GM12892 (cell line): Measurements from ENCODE around the gene SCLT1.

Experiments used
- POLR2A ChIP-seq: IDR thresholded peaks from 2 replicates; pipeline ENCODE4 v1.6.1; 2011; ENCODE audit warnings: low read depth, low read length, control low read depth
- POLR2AphosphoS5 ChIP-seq: IDR thresholded peaks from 2 replicates; pipeline ENCODE4 v1.6.1; 2011; ENCODE audit warnings: low read depth, low read length, control low read depth

DNA sequence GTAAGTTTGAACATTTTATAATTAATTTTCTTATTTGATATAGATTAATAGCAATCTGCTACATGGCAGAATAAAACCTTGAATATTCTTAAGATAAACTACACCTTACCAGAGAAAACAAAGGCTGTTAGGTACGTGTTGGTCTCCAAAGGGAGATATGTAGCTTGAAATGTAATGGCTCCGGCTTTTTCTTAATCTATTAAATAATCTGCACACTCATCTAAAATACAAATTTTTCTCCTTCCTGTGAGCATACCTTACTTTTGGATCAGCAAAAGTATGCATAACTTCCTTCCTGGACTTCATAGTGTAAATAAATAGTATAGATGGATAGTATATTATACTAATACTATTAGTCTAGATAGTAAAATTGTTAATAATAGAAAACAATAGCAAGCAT is 142.5 kb downstream of the SCLT1 start:
- TF ChIP-seq POLR2AphosphoS5 (no peak), POLR2A (no peak)
